ENCODE results near the gene FPR2.

DNA sequence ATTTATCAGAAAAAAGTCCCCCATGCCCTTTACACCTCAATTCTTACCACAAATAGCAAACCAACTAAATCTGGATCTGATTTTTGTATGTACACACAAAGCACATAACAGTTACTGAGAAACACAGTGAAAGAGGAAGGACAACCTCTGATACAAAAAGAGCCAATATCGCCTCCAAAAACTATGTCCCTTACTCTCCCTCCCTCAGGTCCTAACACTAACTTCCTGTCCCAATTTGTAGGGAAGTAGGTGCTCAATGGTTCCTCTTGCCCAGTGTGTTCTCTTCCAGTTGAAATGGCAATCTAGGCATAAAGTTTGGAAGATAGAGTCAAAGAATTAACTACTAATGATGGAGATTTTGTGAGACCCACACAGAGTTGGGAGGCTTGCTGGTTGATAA lies 18.2 kb downstream of the FPR2 start:
- TF ChIP-seq, protein P1, sequence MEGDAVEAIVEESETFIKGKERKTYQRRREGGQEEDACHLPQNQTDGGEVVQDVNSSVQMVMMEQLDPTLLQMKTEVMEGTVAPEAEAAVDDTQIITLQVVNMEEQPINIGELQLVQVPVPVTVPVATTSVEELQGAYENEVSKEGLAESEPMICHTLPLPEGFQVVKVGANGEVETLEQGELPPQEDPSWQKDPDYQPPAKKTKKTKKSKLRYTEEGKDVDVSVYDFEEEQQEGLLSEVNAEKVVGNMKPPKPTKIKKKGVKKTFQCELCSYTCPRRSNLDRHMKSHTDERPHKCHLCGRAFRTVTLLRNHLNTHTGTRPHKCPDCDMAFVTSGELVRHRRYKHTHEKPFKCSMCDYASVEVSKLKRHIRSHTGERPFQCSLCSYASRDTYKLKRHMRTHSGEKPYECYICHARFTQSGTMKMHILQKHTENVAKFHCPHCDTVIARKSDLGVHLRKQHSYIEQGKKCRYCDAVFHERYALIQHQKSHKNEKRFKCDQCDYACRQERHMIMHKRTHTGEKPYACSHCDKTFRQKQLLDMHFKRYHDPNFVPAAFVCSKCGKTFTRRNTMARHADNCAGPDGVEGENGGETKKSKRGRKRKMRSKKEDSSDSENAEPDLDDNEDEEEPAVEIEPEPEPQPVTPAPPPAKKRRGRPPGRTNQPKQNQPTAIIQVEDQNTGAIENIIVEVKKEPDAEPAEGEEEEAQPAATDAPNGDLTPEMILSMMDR (IDR thresholded peaks at IDR 0.05 in 4 of 5, conservative IDR thresholded peaks at IDR 0.05 in 1 of 5), result no peak
- no peak for TF ChIP-seq POLR2A (IDR thresholded peaks at IDR 0.05)
